ENCODE results near the gene ITPKB. TPM values are rescaled to one million over a fixed set of nuclear protein-coding genes. Genes with fewer than 3 reads are reported as not detected.

ITPKB gene
- total and polyA plus RNA-seq, 7 donors, result 3.9 to 14.1 (median 8.9) TPM

DNA sequence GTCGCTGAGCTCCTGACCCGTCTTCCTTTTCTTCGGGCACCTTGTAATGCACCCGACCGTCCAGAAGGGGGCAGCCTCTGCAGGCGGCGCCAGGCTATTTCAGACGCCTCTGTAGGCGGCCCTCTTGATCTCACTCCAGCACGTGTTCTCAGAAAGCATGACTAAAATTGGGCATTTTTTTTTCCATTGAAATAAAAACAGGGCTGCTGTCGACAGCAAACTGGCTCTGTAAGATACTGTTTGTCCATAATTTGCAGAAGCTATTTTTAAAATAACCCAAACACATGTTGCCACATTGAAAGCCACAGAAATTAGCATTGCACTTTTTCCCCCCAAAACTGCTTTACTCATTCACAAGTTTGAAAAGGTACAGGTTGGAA is 112.5 kb downstream of the ITPKB start:
- WGBS, 3 donors, result 2 to 10% (median 4%) methylated on average over 11 of the region's 11 CpGs
- intact Hi-C loops (cut with DNase I), result no loop called here
- no peak overlapping the region for H3K27ac ChIP-seq

GRCh38 chr1:226625832-226626576 is 113.1 kb downstream of the ITPKB start:
- intact Hi-C loops (cut with DNase I), result loop anchor here in 1 of 2 donors (2.0 kb wide), 1 partner anchor 815 kb away; no protein-coding TSS in a partner anchor
- Histone ChIP-seq H3K4me3 (no peak overlapping the region), H3K36me3 (ENCODE audit: insufficient read depth in 1 of 2, low read depth in 1 of 2) (no peaks in the 10 kb centered on the region), H3K9me3 (peaks cover 13% of the 10 kb centered on the region), H3K27ac (no peak overlapping the region), H3K4me1 (peaks cover 5% of the 10 kb centered on the region), H3K27me3 (ENCODE audit: insufficient read depth in 3 of 3, low read length in 2 of 3) (no peaks in the 10 kb centered on the region)
- WGBS, 3 donors, result 79 to 85% (median 84%) methylated on average over 10 of the region's 10 CpGs
- ATAC-seq (peak; percentile 15 to 47 (median 32)), DNase-seq (peak in 1 of 2 donors; percentile 44)
- no peak for TF ChIP-seq CTCF (IDR thresholded peaks at IDR 0.05)

More for the DNA sequence above, 112.5 kb downstream of the ITPKB start:
- DNase-seq, result peak; percentile 73 to 88
- Histone ChIP-seq H3K4me1 (peaks cover 5% of the 10 kb centered on the region), H3K9me3 (peaks cover 8% of the 10 kb centered on the region), H3K4me3 (no peak overlapping the region), H3K27me3 (ENCODE audit: insufficient read depth in 3 of 3, low read length in 2 of 3) (no peaks in the 10 kb centered on the region), H3K36me3 (ENCODE audit: insufficient read depth in 1 of 2, low read depth in 1 of 2) (no peaks in the 10 kb centered on the region)
- peak; percentile 85 to 94 (median 90) for ATAC-seq
- TF ChIP-seq CTCF (IDR thresholded peaks at IDR 0.05), result peak; percentile 92

- WGBS, 3 donors, result 88 to 92% (median 91%) methylated on average over 6 of the region's 6 CpGs
- intact Hi-C loops (cut with DNase I), result loop anchor here in 1 of 2 donors (2.0 kb wide), 1 partner anchor 815 kb away; no protein-coding TSS in a partner anchor
- Histone ChIP-seq H3K4me3 (no peak overlapping the region), H3K36me3 (ENCODE audit: insufficient read depth in 1 of 2, low read depth in 1 of 2) (no peaks in the 10 kb centered on the region), H3K27ac (no peak overlapping the region), H3K4me1 (peaks cover 5% of the 10 kb centered on the region), H3K27me3 (ENCODE audit: insufficient read depth in 3 of 3, low read length in 2 of 3) (no peaks in the 10 kb centered on the region), H3K9me3 (peaks cover 13% of the 10 kb centered on the region)
- DNase-seq (peak in 1 of 2 donors; percentile 21), ATAC-seq (no peak)
- no peak for TF ChIP-seq CTCF (IDR thresholded peaks at IDR 0.05)
Measured at GRCh38 chr1:226625326-226625725, 113.8 kb downstream of the ITPKB start.

DNA sequence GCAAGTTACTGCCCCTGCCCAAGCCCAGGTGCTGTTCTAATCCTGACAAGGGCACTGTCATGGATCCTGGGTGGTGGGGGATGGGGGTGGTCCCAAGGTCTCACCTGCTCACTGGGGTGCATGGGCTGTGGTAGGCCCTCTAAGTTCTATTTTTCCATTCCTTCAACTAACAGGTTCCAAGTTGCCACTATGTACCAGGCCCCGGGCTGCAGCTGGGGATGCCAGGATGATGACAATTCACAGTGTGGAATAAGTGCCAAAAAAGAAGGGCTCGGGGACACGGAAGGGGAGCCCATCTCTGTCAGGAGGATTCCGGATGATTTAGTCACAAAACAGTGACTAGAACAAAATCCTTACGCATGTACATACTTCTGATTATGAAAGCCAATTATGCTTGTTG is 114.6 kb downstream of the ITPKB start:
- no peak for TF ChIP-seq CTCF (IDR thresholded peaks at IDR 0.05)
- H3K9me3 ChIP-seq, result peaks cover 13% of the 10 kb centered on the region
- 57 to 68% (median 66%) methylated on average over 5 of the region's 5 CpGs for WGBS, 3 donors
- DNase-seq (peak in 1 of 2 donors; percentile 35), ATAC-seq (no peak)
- H3K27ac ChIP-seq, result no peak overlapping the region
- H3K4me3 ChIP-seq, result no peak overlapping the region
- no peaks in the 10 kb centered on the region for H3K36me3 ChIP-seq (ENCODE audit: insufficient read depth in 1 of 2, low read depth in 1 of 2)
- no peaks in the 10 kb centered on the region for H3K27me3 ChIP-seq (ENCODE audit: insufficient read depth in 3 of 3, low read length in 2 of 3)
- intact Hi-C loops (cut with DNase I), result loop anchor here in 1 of 2 donors (2.0 kb wide), 1 partner anchor 816 kb away; no protein-coding TSS in a partner anchor
- peaks cover 5% of the 10 kb centered on the region for H3K4me1 ChIP-seq

Data from psoas muscle (tissue), 8 donors.